ENCODE data around the gene TNPO2.

TNPO2 gene

DNA sequence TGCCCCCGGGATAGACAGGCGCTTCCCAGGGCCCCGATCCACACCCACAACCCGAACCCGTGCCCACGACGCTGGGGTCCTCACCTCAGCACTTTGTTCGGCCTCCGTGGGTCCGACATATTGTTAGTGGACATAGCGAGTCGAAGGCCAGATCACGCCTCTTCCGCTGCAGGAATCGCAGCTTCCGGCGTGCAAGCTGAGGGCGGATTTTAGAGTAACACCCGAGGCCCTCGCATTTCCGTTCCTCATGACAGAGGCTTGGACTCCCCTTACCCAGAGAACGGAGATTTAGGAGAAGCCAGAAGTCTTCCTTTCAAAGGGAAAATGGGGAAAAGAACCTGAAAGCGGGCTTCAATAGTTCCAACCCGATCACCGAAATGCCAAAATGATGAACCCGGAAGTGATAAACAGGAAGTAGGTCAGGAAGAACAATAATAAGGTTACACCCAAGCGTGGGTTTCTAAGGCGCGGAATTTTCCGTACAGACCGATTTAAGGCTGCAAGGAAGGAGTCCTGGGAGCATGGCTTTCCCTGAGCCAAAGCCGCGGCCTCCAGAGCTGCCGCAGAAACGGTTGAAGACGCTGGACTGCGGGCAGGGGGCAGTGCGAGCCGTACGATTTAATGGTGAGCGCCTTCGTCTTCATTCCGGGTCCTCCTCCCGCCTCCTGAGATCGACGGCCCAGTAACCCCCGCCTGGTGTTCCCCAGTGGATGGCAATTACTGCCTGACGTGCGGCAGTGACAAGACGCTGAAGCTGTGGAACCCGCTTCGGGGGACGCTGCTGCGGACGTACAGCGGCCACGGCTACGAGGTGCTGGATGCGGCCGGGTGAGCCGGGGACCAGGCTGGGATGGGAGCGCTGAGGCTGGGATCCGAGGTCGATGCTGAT, 54.2 kb downstream of the TNPO2 start:
- DNase-seq (ENCODE audit: low spot score), result peak; percentile 85
- in situ Hi-C loops (cut with MboI; ENCODE audit: low sequenced_read_pairs, unreplicated experiment), result loop anchor here (10.0 kb wide), 1 partner anchor 95 kb away; no protein-coding TSS in a partner anchor
- TF ChIP-seq, protein P1, sequence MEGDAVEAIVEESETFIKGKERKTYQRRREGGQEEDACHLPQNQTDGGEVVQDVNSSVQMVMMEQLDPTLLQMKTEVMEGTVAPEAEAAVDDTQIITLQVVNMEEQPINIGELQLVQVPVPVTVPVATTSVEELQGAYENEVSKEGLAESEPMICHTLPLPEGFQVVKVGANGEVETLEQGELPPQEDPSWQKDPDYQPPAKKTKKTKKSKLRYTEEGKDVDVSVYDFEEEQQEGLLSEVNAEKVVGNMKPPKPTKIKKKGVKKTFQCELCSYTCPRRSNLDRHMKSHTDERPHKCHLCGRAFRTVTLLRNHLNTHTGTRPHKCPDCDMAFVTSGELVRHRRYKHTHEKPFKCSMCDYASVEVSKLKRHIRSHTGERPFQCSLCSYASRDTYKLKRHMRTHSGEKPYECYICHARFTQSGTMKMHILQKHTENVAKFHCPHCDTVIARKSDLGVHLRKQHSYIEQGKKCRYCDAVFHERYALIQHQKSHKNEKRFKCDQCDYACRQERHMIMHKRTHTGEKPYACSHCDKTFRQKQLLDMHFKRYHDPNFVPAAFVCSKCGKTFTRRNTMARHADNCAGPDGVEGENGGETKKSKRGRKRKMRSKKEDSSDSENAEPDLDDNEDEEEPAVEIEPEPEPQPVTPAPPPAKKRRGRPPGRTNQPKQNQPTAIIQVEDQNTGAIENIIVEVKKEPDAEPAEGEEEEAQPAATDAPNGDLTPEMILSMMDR (IDR thresholded peaks at IDR 0.05; ENCODE audit: borderline replicate concordance, control extremely low read depth, extremely low read depth, insufficient read depth, missing control alignments), result no peak

DNA sequence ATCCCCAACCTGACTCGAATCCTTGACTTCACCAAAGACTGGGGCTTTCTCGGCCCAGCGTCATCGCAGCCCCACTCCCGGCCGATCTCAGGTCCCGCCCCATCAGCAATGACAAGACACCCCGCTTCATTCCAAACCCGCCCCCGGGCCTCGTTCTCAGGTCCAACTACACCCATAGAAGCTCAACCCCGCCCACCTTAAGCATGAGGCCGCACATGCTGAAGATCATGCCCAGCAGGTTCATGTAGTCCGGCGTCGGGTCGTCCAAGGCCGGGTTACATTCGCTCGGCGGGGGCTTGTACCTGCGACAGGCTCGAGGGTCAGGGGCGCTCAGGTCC, 54.8 kb downstream of the TNPO2 start:
- peak; percentile 67 for DNase-seq (ENCODE audit: low spot score)
- TF ChIP-seq, protein P1 (IDR thresholded peaks at IDR 0.05; ENCODE audit: borderline replicate concordance, control extremely low read depth, extremely low read depth, insufficient read depth, missing control alignments), result no peak
- in situ Hi-C loops (cut with MboI; ENCODE audit: low sequenced_read_pairs, unreplicated experiment), result no loop called here

- TF ChIP-seq, protein P1 (IDR thresholded peaks at IDR 0.05; ENCODE audit: borderline replicate concordance, control extremely low read depth, extremely low read depth, insufficient read depth, missing control alignments), result no peak
- DNase-seq (ENCODE audit: low spot score), result no peak
- in situ Hi-C loops (cut with MboI; ENCODE audit: low sequenced_read_pairs, unreplicated experiment), result no loop called here
Observed at GRCh38 chr19:12668346-12668745, 55.4 kb downstream of the TNPO2 start.

- no peak for DNase-seq (ENCODE audit: low spot score)
- TF ChIP-seq, protein P1 (IDR thresholded peaks at IDR 0.05; ENCODE audit: borderline replicate concordance, control extremely low read depth, extremely low read depth, insufficient read depth, missing control alignments), result no peak
- in situ Hi-C loops (cut with MboI; ENCODE audit: low sequenced_read_pairs, unreplicated experiment), result no loop called here
Observed at GRCh38 chr19:12667731-12668302, 55.9 kb downstream of the TNPO2 start.

DNA sequence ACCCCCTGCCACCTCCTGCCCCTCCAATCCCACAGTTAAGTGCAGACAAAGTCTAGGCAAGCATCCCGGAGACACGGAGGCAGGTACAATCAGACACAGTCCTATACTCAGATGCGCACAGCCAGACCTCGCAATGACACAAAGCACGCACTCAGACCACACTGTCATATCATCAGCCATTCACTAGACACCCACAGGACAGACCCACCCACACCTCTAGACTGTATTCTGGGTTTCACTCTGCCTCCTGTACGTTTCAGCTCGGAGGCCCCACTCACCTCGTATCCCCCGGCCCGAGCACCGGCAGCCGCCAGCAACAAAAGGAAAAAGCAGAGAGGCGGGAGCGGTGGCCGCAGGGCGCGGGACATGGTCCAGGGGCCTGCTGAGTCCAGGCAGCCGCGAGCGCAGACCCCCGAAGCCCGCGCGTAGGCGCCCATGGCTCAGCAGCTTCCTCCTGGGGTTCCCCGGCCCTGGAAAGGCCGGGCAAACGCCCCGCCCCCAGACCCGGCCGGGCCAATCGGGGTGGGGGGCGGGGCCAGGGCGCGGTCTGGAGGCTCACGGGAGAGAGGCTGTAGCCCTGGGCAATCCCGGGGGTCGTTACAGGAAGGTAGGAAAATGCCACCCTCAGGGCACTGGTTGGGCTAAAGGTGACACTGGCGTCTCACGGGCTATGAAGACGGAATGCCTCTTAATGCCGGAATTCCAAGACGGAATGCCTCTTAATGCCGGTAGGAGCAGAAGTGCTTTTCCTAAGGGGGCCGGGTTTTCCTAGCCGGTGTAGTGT, 57.3 kb downstream of the TNPO2 start, which contains the start of the genes MAN2B1 and WDR83:
Gene MAN2B1 (minus strand): TSS at position 478 of the 784 bp plus-strand sequence. CDS start 41 bp downstream, at position 437.
Gene WDR83 (plus strand): TSS at position 543 of the 784 bp plus-strand sequence. CDS start 2,984 bp downstream, outside the sequence.
- TF ChIP-seq, protein P1 (IDR thresholded peaks at IDR 0.05; ENCODE audit: borderline replicate concordance, control extremely low read depth, extremely low read depth, insufficient read depth, missing control alignments), result no peak
- in situ Hi-C loops (cut with MboI; ENCODE audit: low sequenced_read_pairs, unreplicated experiment), result no loop called here
- peak; percentile 95 for DNase-seq (ENCODE audit: low spot score)

GRCh38 chr19:12665671-12666264, 58.0 kb downstream of the TNPO2 start:
- DNase-seq (ENCODE audit: low spot score), result no peak
- TF ChIP-seq, protein P1 (IDR thresholded peaks at IDR 0.05; ENCODE audit: borderline replicate concordance, control extremely low read depth, extremely low read depth, insufficient read depth, missing control alignments), result no peak
- in situ Hi-C loops (cut with MboI; ENCODE audit: low sequenced_read_pairs, unreplicated experiment), result no loop called here

All from GM13976 (cell line).